Panc1 (cell line): ENCODE measurements around the gene PDE3B.

Experiments
- CTCF ChIP-seq: fragments of 450-650 bp; IDR thresholded peaks from 2 replicates; pipeline ENCODE4 v1.5.1; 2017; ENCODE audit warnings: mild to moderate bottlenecking
- POLR2AphosphoS5 ChIP-seq: IDR thresholded peaks from 2 replicates; pipeline ENCODE4 v1.6.1; 2012; ENCODE audit warnings: mild to moderate bottlenecking, low read depth, low read length, moderate library complexity
- REST ChIP-seq, 2 experiments: IDR thresholded peaks; 2 replicates each; pipeline ENCODE4 v1.6.1; 2011 to 2012; ENCODE audit warnings: low read depth in 2 of 2, control low read depth in 1 of 2, low read length in 1 of 2, mild to moderate bottlenecking in 1 of 2, moderate library complexity in 1 of 2; ENCODE audit not compliant: insufficient read depth in 1 of 2
- SIN3A ChIP-seq: IDR thresholded peaks from 2 replicates; pipeline ENCODE4 v1.6.1; 2012; ENCODE audit warnings: low read depth, mild to moderate bottlenecking, low read length, moderate library complexity, borderline replicate concordance; ENCODE audit not compliant: insufficient read depth
- TCF7L2 ChIP-seq: IDR thresholded peaks from 2 replicates; pipeline ENCODE4 v1.6.1; 2011; ENCODE audit warnings: mild to moderate bottlenecking, low read depth, low read length, inconsistent platforms

DNA sequence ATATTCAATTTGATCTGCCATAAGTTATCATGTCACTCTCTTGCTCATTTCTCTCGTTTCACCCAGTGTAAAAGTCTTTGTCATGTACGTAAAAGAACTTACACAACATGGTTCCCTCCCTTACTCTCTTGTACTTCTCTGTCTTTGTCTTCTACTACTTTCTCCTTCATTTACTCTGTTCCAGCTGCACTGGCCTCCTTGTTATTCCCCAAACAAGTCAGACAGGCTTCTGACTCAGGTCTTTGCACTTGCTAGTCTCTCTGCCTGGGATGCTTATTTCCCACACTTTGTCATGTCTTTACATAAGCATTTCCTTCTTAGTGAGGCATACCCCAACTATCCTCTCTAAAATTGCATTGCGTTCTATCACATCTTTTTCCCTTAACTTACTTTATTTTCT lies 131.1 kb downstream of the PDE3B start:
- TF ChIP-seq CTCF (no peak), TCF7L2 (no peak), POLR2AphosphoS5 (no peak), REST (IDR thresholded peaks at IDR 0.05; ENCODE audit: insufficient read depth in 1 of 2, low read depth in 2 of 2, low read length in 1 of 2) (no peak), SIN3A (no peak)
